ENCODE results near the gene LY6G5C.

Gene LY6G5C

GRCh38 chr6:31662124-31662723, 18.6 kb downstream of the LY6G5C start:
- DNase-seq, result no peak

GRCh38 chr6:31661262-31662123, 19.4 kb downstream of the LY6G5C start:
- no peak for DNase-seq

- peak; percentile 86 for DNase-seq
Measured at GRCh38 chr6:31660381-31661261, 20.2 kb downstream of the LY6G5C start, which contains the start of gene C6orf47. TSS of gene C6orf47 (minus strand) at chr6:31660778. CDS start at chr6:31659947, 831 bp downstream.

GRCh38 chr6:31659649-31660380, 21.1 kb downstream of the LY6G5C start:
- peak; percentile 42 for DNase-seq

- no peak for DNase-seq
Measured at GRCh38 chr6:31658983-31659648, 21.8 kb downstream of the LY6G5C start.

GRCh38 chr6:31658158-31658688, 22.6 kb downstream of the LY6G5C start:
- no peak for DNase-seq

- peak; percentile 28 for DNase-seq
Measured at GRCh38 chr6:31657406-31658157, 23.3 kb downstream of the LY6G5C start.

GRCh38 chr6:31655349-31656237, 25.3 kb downstream of the LY6G5C start, which contains the start of gene APOM:
TSS of gene APOM (plus strand) at chr6:31655894. CDS start at chr6:31655967, 73 bp downstream.
- no peak for DNase-seq

GRCh38 chr6:31654574-31655348, 26.1 kb downstream of the LY6G5C start:
- DNase-seq, result no peak

GRCh38 chr6:31652925-31653724, 27.7 kb downstream of the LY6G5C start:
- peak; percentile 91 for DNase-seq

GRCh38 chr6:31651602-31652191, 29.2 kb downstream of the LY6G5C start:
- DNase-seq, result peak; percentile 91

- no peak for DNase-seq
Measured at GRCh38 chr6:31645325-31645724, 35.5 kb downstream of the LY6G5C start.

- DNase-seq, result no peak
Measured at GRCh38 chr6:31643818-31644454, 36.9 kb downstream of the LY6G5C start.

- DNase-seq, result no peak
Measured at GRCh38 chr6:31642798-31643570, 37.9 kb downstream of the LY6G5C start.

GRCh38 chr6:31641370-31641769, 39.5 kb downstream of the LY6G5C start:
- DNase-seq, result no peak

- DNase-seq, result no peak
Measured at GRCh38 chr6:31640612-31641011, 40.3 kb downstream of the LY6G5C start.
